Measurements from ENCODE around the gene RAB4B. TPM values are rescaled to one million over a fixed set of nuclear protein-coding genes. Genes with fewer than 3 reads are reported as not detected.
"Not testable (repeated sequence)": the region's sequence is repeated elsewhere in the genome, so short reads cannot be mapped to it uniquely, and the experiment has no call there.

RAB4B gene
- total RNA-seq, 2 donors from 2014 or later, result 42.8 to 60.6 TPM

DNA sequence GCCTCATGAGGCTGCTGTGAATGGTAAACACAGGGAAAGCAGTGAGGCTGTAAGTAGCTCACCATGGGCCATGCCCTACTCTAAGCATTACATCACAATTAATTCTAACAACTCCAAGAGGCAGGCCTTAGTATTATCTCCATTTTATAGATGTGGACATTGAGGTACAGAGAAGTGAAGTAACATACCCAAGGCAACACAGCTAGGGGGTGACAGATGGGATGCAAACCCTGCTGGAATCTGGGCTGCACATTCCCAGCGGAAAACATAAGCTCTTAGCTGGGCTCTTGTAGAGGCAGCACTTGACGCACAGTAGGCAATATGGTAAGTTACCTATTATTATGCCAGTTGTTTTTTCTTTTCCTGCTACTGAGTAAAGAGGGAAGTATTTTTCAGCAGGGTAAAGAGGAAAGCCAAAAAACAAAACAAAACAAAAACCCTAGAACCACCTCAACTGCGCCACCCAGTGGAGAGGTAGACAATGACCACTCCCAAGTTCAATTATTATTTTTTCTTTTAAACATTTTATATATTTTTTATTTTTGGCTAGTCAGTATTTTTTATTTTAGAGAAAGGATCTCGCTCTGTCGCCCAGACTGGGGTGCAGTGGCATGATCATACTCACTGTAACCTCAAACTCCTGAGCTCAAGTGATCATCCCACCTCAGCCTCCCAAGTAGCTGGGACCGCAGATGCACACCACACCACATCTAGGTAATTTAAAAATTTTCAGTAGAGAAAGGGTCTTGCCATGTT is 41.6 kb downstream of the RAB4B start:
- not testable (repeated sequence) for H3K9me3 Mint-ChIP-seq, H3K27ac Mint-ChIP-seq, H3K36me3 Mint-ChIP-seq
- peak; percentile 49 to 66 for DNase-seq (ENCODE audit: low spot score in 2 of 2)
- peak in 1 of 2 donors; percentile 13 for ATAC-seq

DNA sequence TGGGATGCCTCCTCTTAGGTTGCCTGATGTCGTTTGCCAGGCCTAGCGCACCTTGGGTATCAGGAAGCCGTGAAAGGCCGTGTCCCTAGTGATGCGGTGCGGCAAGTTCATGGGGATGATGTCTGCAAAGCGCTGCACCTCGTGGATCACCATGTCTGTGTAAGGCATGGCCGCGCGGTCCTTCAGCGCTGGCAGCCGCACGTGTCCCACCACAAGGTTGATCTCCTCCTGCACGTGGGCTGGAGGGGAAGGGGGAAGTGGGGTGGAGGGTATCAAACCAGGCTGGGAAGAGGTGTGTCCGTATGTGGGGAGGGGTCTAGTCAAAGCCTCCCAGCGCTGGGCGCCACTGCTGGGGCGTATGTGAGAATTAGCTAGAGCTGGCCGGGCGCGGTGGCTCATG is 44.1 kb downstream of the RAB4B start:
- H3K36me3 Mint-ChIP-seq, result peaks cover 6% of the 10 kb centered on the region in 2 donors

DNA sequence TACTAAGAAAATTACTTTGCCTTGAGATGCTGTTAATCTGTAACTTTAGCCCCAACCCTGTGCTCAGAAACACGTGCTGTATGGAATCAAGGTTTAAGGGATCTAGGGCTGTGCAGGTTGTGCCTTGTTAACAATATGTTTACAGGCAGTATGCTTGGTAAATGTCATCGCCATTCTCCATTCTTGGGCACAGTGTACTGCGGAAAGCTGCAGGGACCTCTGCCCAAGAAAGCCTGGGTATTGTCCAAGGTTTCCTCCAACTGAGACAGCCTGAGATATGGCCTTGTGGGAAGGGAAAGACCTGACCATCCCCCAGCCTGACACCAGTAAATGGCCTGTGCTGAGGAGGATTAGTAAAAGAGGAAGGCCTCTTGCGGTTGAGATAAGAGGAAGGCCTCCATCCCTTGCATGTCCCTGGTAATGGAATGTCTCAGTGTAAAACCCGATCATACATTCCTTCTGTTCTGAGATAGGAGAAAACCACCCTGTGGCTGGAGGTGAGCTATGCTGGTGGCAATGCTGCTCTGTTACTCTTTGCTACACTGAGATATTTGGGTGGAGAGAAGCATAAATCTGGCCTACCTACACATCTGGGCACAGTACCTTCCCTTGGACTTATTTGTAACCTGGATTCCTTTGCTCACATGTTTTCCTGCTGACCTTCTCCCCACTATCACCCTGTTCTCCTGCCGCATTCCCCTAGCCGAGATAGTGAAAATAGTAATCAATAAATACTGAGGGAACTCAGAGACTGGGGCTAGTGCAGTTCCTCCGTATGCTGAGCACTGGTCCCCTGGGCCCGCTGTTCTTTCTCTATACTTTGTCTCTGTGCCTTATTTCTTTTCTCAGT is 44.9 kb downstream of the RAB4B start:
- H3K36me3 Mint-ChIP-seq, ATAC-seq, H3K9me3 Mint-ChIP-seq, H3K27ac Mint-ChIP-seq: not testable (repeated sequence)
- peak in 1 of 2 donors; percentile 9 for DNase-seq (ENCODE audit: low spot score in 2 of 2)

More for the DNA sequence above, 44.1 kb downstream of the RAB4B start:
- DNase-seq (ENCODE audit: low spot score in 2 of 2), result peak in 1 of 2 donors; percentile 39
- peak overlapping the region in 1 of 2 donors; percentile 46 for H3K27ac Mint-ChIP-seq
- peaks cover 2% of the 10 kb centered on the region in 2 donors for H3K9me3 Mint-ChIP-seq
- no peak for ATAC-seq

DNA sequence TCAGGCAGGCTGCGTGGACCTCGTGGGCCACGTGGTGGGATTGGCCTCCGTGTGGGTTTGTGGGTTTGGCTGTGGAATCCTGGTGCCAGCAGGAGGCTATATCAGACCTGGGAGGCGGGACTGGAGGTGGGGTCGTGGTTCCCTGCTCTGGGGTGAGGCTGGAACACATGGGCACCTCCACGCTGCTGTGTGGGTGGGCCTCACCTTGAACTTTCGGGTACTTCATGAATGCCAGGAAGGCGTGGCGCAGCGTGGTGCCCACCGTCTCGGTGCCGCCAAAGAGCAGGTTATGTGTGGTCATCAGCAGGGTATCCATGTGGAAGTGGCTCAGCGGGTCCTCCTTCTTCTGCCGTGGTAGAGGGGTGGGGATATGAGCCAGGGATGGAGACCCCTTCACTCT is 46.9 kb downstream of the RAB4B start:
- not testable (repeated sequence) for H3K9me3 Mint-ChIP-seq
- peak in 1 of 2 donors; percentile 41 for DNase-seq (ENCODE audit: low spot score in 2 of 2)
- peak overlapping the region in 1 of 2 donors; percentile 31 for H3K27ac Mint-ChIP-seq

DNA sequence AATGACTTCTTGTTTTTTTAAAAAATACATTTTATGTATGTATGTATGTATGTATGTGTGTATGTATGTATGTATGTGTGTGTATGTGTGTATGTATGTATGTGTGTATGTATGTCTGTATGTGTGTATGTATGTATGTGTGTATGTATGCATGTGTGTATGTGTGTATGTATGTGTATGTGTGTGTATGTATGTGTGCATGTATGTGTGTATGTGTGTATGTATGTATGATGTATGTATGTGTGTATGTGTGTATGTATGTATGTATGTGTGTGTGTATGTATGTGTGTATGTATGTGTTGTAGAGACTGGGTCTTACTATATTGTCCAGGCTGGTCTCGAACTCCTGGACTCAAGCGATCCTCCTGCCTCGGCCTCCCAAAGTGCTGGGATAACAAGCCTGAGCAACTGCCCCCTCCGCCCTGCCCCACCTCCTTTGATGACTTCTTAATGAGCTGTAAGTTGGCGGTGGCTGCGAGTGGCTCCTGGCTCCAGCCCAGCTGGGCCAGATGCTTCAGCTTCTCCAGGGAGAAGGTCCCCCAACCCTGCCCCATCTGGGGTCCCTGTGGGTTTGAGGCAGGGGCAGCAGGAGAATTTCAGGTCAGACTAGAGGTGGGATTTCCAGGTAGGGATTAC is 47.5 kb downstream of the RAB4B start:
- H3K36me3 Mint-ChIP-seq; ATAC-seq; DNase-seq (ENCODE audit: low spot score in 2 of 2); H3K9me3 Mint-ChIP-seq: not testable (repeated sequence)
- H3K27ac Mint-ChIP-seq, result peak overlapping the region in 1 of 2 donors; percentile 31

More for the DNA sequence above, 46.9 kb downstream of the RAB4B start:
- not testable (repeated sequence) for H3K36me3 Mint-ChIP-seq, ATAC-seq

DNA sequence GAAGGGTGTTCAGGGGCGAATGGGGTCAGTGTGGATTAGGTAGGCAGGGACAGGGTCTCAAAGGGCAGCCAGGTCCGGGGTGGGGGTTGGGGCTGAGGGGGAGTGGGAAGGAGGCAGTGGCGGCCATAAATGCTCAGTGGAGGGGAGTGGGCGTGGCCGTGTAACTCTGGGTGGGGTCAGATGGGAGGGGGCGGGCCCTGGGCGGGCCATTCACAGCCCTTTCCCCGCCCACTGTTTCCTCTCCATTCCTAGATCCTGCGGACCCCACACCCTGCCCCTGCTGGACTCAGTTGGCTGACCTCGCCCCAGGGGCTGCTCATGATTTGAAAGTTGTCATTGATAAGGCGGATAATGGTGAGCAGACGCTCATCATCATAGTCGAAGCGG is 48.3 kb downstream of the RAB4B start:
- not testable (repeated sequence) for H3K9me3 Mint-ChIP-seq; H3K27ac Mint-ChIP-seq; ATAC-seq; DNase-seq (ENCODE audit: low spot score in 2 of 2); H3K36me3 Mint-ChIP-seq

DNA sequence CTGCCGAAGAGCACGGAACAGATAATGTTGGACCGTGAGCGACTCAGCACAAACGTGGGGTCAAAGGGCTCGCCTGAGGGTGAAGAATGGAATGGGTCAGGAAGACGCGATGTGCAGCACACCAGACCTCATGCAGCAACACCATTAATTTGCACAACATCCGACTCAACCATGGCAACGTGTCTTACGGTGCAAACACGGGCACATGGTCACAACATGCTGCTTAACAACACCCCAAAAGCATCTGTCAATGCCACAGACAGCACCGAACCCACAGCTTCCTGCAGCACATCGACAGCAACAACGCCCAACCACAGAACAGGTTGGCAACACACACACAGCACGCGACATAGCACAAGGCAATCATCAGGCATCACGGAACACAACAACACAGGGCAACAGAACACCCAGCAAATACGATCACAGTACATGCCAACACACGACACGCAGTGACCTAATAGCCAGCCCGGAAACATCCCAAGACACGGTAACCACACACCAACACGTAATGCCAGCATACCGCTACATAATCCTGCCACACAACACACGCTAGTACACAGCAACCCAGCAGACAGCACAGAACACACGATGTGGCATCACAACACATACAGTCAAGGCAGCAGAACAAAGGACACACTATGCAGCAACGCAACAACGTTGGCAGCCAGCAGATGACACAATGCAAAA is 48.8 kb downstream of the RAB4B start:
- DNase-seq (ENCODE audit: low spot score in 2 of 2), result peak in 1 of 2 donors; percentile 49
- not testable (repeated sequence) for H3K36me3 Mint-ChIP-seq, H3K9me3 Mint-ChIP-seq, H3K27ac Mint-ChIP-seq
- ATAC-seq, result peak; percentile 67 to 75

DNA sequence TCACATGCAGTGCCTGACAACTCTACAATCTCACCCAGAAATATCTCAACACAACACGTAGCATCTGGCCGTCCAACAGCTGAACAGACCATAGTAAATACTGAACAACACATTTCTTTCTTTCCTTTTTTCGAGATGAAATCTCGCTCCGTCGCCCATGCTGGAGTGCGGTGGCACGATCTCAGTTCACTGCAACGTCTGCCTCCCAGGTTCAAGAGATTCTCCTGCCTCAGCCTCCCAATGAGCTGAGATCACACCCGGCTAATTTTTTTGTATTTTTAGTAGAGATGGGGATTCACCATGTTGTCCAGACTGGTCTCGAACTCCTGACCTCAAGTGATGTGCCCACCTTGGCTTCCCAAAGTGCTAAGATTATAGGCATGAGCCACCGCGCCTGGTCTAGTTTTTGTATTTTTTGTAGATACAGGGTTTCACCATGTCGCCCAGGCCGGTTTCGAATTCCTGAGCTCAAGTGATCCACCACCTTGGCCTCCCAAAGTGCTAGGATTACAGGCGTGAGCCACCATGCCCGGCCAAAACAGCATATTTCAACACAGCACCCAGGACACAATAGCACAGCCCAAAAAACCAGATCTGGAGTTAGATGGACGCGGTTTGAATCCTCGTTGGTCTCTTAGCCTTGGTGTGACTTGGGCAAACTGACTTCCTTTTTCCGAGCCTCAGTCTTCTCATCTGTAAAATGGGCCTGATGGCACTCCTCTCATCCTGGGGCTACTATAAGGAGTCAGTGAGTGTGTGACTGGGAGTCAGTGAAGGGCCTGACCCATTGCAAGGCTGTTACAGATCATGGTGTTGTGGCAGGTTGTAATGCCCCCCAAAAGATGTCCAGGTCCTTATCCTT is 49.6 kb downstream of the RAB4B start:
- Mint-ChIP-seq H3K27ac (no peak overlapping the region), H3K36me3 (peaks cover 6 to 7% of the 10 kb centered on the region in 2 donors), H3K9me3 (peaks cover 3 to 5% of the 10 kb centered on the region in 2 donors)
- peak in 1 of 2 donors; percentile 42 for DNase-seq (ENCODE audit: low spot score in 2 of 2)
- ATAC-seq, result no peak

DNA sequence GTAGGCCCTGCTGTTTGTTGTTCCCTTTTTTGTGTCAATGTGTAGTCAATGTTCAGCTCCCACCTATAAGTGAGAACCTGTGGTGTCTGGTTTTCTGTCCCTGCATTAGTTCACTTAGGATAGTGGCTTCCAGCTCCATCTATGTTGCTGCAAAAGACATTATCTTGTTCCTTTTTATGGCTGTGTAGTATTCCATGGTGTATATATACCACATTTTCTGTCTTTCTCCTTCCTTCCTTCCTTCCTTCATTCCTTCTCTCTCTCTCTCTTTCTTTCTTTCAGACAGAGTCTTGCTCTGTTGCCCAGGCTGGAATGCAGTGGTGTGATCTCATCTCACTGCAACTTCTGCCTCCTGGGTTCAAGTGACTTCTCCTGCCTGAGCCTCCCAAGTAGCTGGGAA is 51.2 kb downstream of the RAB4B start:
- Mint-ChIP-seq H3K27ac (no peak overlapping the region), H3K36me3 (peaks cover 6 to 7% of the 10 kb centered on the region in 2 donors), H3K9me3 (peaks cover 3 to 5% of the 10 kb centered on the region in 2 donors)
- no peak for ATAC-seq
- no peak for DNase-seq (ENCODE audit: low spot score in 2 of 2)

DNA sequence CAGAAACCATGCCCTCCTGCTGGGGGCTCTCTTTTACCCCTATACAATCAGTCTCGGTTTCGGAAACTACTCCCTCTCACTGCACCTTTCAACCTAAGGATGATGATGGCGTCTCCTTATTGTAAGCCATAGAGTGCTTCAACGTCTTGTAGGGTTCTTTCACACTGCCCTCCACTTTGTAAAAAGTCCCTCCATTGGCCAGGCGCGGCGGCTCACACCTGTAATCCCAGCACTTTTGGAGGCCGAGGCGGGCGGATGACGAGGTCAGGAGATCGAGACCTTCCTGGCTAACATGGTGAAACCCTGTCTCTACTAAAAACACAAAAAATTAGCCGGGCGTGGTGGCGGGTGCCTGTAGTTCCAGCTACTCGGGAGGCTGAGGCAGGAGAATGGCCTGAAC is 52.7 kb downstream of the RAB4B start:
- DNase-seq (ENCODE audit: low spot score in 2 of 2), result peak in 1 of 2 donors; percentile 20
- H3K27ac Mint-ChIP-seq, result peak overlapping the region in 1 of 2 donors; percentile 13
- not testable (repeated sequence) for ATAC-seq, H3K36me3 Mint-ChIP-seq, H3K9me3 Mint-ChIP-seq

DNA sequence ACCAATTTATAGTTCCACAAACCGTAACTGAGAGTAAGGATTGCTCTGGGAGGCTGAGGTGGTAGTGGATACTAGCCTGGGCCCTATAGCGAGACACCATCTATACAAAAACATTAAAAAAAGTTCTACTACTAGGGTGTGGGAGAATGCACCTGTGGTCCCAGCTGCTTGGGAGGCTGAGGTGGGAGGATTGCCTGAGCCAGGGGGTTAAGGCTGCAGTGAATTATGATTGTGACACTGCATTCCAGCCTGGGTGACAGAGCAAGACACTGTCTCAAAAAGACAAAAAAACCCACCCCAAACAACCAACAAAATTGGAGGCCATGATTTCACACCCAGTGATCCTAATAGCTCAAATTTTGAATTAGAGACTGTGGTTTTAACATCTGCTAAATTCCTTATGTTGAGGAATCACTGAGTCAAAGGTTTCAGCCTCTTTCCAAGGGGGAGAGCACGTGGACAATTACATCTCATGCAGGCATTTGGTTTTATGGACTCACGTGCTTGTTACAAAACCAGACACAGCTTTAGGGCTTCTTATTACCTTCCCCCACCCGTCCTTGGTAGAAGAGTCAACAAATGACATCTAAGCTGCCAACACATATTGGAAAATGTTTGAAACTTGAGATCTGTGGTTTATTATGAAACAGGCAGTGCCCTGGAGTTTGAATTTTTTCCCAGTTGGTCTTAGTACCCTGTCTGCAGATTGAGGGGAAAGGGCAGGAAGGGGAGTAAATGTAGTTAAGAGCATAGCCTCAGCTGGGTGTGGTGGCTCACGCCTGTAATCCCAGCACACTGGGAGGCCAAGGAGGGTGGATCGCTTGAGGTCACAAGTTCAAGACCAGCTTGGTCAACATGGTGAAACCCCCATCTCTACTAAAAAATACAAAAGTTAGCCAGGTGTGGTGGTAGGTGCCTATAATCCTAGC is 53.7 kb downstream of the RAB4B start:
- Mint-ChIP-seq H3K27ac (no peak overlapping the region), H3K9me3 (peaks cover 3 to 5% of the 10 kb centered on the region in 2 donors), H3K36me3 (peaks cover 3 to 5% of the 10 kb centered on the region in 2 donors)
- DNase-seq (ENCODE audit: low spot score in 2 of 2), result peak in 1 of 2 donors; percentile 7
- no peak for ATAC-seq

DNA sequence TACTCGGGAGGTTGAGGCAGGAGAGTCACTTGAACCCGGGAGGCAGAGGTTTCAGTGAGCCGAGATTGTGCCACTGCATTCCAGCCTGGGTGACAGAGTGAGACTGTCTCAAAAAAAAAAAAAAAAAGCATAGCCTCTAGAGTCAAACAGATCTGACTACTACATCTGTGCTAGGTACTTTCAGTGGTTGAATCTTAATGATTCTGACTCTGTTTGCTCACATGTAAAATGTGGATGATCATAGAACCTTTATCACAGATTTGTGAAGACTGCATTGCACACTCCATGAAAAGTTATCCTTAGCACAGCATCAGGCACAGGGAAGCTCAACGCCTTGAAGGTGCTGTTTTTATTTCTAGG is 54.4 kb downstream of the RAB4B start:
- H3K27ac Mint-ChIP-seq; DNase-seq (ENCODE audit: low spot score in 2 of 2); H3K36me3 Mint-ChIP-seq; H3K9me3 Mint-ChIP-seq: not testable (repeated sequence)
- peak in 1 of 2 donors; percentile 29 for ATAC-seq

DNA sequence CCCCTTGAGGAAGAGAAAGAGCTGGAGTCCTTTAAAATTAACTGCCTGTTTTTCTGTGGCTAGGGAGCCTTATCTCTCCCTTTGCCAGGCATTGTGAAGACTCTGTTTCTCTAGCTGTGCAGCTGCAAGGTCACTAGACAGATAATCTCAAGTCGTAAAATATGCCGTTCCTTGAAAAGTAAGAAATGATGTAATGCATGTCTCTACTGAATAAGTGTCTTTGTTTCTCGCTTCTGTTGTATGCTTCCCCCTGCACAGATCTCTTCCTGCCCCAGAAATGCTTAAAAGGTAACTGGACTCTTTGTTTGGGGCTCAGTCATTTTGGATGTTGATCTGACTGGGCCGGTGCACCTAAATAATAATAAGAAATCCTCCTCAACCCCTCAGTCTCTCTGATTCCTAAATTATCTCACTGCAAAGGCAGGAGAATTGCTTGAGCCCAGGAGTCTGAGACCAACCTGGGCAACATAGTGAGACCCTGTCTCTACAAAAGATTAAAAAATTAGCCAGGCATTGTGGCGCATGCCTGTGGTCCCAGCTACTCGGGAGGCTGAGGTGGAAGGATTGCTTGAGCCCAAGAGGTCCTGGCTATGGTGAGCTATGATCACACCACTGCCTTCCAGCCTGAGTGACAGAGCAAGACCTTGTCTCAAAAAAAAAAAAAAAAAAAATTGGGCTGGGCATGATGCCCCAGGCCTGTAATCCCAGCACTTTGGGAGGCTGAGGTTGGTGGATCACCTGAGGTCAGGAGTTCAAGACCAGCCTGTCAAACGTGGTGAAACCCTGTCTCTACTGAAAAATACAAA is 55.9 kb downstream of the RAB4B start:
- peak in 1 of 2 donors; percentile 9 for DNase-seq (ENCODE audit: low spot score in 2 of 2)
- not testable (repeated sequence) for H3K9me3 Mint-ChIP-seq, ATAC-seq, H3K27ac Mint-ChIP-seq, H3K36me3 Mint-ChIP-seq

DNA sequence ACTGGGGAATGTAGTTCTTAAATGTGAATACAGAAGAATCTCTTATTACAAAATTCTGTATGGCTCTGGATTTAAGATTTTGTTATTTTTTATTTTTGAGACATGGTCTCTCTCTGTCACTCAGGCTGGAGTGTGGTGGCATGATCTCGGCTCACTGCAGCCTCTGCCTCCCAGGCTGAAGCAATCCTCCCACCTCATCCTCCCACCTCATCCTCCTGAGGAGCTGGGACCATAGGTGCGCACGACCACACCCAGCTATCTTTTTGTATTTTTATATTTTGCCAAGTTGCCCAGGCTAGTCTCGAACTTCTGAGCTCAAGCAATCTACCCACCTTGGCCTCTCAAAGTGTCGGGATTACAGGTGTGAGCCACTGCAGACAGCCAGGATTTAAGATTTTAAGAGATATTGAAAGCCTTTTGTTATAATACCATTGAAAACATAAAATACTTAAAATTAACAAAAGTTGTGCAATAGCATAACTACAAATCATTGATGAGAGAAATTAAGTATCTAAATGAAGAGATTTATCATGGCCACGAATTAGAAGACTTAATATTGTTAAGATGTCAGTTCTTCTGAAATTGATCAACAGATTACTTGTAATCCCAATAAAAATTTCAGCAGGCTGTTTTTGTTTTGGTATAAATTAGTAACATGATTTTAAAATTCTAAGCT is 58.8 kb downstream of the RAB4B start:
- no peak for ATAC-seq
- Mint-ChIP-seq H3K9me3 (no peaks in the 10 kb centered on the region), H3K36me3 (no peaks in the 10 kb centered on the region), H3K27ac (no peak overlapping the region)
- peak in 1 of 2 donors; percentile 20 for DNase-seq (ENCODE audit: low spot score in 2 of 2)

Data from activated naive CD4-positive, alpha-beta T cell treated with anti-CD3 and anti-CD28 coated beads, Interleukin-2, amount 50 U/mL, for 72 hours (primary cell).